Suprapubic skin (tissue), 4 donors: ENCODE data around the gene MFSD12.

Experiments used
- CTCF ChIP-seq, 2 donors: fragments of 200-600 bp in 1 of 2; fragments of 450-650 bp in 1 of 2; sonication (generic) in 1 of 2; IDR thresholded peaks; one replicate each; pipeline ENCODE4 v1.5.1; 2016 to 2019; ENCODE audit warnings: antibody characterized with exemption in 2 of 2, mild to moderate bottlenecking in 1 of 2, moderate library complexity in 1 of 2
- POLR2A ChIP-seq, 2 donors: fragments of 450-650 bp; IDR thresholded peaks; one replicate each; pipeline ENCODE4 v1.6.1; 2017; ENCODE audit warnings: antibody characterized with exemption in 2 of 2, mild to moderate bottlenecking in 2 of 2, moderate library complexity in 2 of 2
- POLR2AphosphoS5 ChIP-seq, 3 donors: sonication (generic); formaldehyde crosslinking; IDR thresholded peaks; one replicate each; pipeline ENCODE4 v1.6.1; 2017; ENCODE audit warnings: antibody characterized with exemption in 3 of 3

- TF ChIP-seq POLR2AphosphoS5 (IDR thresholded peaks at IDR 0.05): no peak
- TF ChIP-seq CTCF (IDR thresholded peaks at IDR 0.05): no peak
- no peak for TF ChIP-seq POLR2A (IDR thresholded peaks at IDR 0.05)
Observed at GRCh38 chr19:3603121-3603811, 45.9 kb upstream of the MFSD12 start.
